Upper lobe of right lung (tissue), 1 donor: ENCODE measurements around the gene POU3F1. TPM values are rescaled to one million over a fixed set of nuclear protein-coding genes. Genes with fewer than 3 reads are reported as not detected.

Source experiments
- ATAC-seq: fragments of 200-7000 bp; cut with Tn5 transposase; one replicate; pipeline ENCODE4 v1.9.1; 2020; ENCODE audit warnings: mild to moderate bottlenecking, moderate library complexity
- DNase-seq: peaks from one replicate; pipeline ENCODE4 v3.0.0-alpha.2; 2020
- H3K27ac ChIP-seq: fragments of 200-600 bp; one replicate; pipeline ENCODE4 v1.8.0; 2022
- H3K27me3 ChIP-seq: fragments of 200-600 bp; one replicate; pipeline ENCODE4 v1.8.0; 2022; ENCODE audit warnings: mild to moderate bottlenecking
- H3K36me3 ChIP-seq: fragments of 200-600 bp; one replicate; pipeline ENCODE4 v1.8.0; 2022
- H3K4me1 ChIP-seq: fragments of 200-600 bp; one replicate; pipeline ENCODE4 v1.8.0; 2022
- H3K4me3 ChIP-seq: fragments of 200-600 bp; one replicate; pipeline ENCODE4 v1.8.0; 2022; ENCODE audit warnings: mild to moderate bottlenecking
- H3K9me3 ChIP-seq: fragments of 200-600 bp; one replicate; pipeline ENCODE4 v1.8.0; 2022
- intact Hi-C: fragments of 100-400 bp; cut with DNase I; formaldehyde crosslinking; loops from one replicate; pipeline ENCODE4 v1.11.0; 2022
- total RNA-seq: library from RNA; stranded (reverse); fragmentation: NEBNext Ultra II Directional; extraction: Animal tissue kit (Norgen Biotek cat#: 25700); gene quantifications from one replicate; pipeline ENCODE4 v1.2.1, GENCODE V29; 2021
- TF ChIP-seq, protein P1 (sequence below): fragments of 200-600 bp; IDR thresholded peaks from one replicate; pipeline ENCODE4 v1.8.0; 2022; ENCODE audit warnings: antibody characterized with exemption
- donor health status: DM: no; HTN: yes; CAD: no; lungs with severe emphysema.

POU3F1 gene
- total RNA-seq, 1 donor from 2014 or later, result not detected

DNA sequence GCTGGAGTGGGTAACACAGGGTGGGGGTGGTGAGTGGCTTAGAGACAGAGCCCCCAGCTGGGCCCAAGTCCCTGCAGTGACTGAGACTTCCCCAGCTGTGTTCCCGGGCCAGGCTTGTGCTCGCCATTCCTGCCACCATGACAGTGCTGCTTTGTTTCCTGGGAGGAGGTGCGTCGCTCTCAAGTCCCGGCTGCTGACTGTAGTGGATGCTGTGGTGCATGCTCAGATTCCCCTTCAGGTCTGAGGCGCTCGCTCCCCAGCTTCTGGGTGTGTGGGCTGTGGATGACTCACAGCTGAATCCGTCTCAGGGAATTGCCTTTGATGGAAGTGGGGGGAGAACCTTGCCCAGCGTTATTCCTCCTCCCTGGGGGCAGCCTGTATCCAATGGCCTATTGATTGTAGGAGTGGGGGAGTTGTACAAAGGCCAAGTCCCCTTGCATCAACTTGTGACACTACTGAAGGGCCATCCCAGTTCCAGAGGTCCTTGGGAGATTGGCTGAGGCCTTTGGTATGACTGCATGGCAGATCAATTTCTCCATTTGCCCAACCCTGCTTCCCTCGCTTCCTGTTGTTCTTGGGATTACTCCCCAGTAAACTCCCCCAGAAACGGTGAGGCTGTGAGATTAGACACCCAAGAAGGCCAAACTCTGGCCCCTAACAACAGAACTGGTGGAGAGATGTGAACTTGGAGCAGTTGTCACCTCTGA, 17.8 kb upstream of the POU3F1 start:
- DNase-seq (no peak), ATAC-seq (no peak)
- Histone ChIP-seq H3K9me3 (no peaks in the 10 kb centered on the region), H3K27ac (no peak overlapping the region), H3K4me1 (no peaks in the 10 kb centered on the region), H3K4me3 (no peak overlapping the region), H3K27me3 (no peaks in the 10 kb centered on the region), H3K36me3 (no peaks in the 10 kb centered on the region)
- intact Hi-C loops, result no loop called here
- TF ChIP-seq, protein P1, sequence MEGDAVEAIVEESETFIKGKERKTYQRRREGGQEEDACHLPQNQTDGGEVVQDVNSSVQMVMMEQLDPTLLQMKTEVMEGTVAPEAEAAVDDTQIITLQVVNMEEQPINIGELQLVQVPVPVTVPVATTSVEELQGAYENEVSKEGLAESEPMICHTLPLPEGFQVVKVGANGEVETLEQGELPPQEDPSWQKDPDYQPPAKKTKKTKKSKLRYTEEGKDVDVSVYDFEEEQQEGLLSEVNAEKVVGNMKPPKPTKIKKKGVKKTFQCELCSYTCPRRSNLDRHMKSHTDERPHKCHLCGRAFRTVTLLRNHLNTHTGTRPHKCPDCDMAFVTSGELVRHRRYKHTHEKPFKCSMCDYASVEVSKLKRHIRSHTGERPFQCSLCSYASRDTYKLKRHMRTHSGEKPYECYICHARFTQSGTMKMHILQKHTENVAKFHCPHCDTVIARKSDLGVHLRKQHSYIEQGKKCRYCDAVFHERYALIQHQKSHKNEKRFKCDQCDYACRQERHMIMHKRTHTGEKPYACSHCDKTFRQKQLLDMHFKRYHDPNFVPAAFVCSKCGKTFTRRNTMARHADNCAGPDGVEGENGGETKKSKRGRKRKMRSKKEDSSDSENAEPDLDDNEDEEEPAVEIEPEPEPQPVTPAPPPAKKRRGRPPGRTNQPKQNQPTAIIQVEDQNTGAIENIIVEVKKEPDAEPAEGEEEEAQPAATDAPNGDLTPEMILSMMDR, result no peak

DNA sequence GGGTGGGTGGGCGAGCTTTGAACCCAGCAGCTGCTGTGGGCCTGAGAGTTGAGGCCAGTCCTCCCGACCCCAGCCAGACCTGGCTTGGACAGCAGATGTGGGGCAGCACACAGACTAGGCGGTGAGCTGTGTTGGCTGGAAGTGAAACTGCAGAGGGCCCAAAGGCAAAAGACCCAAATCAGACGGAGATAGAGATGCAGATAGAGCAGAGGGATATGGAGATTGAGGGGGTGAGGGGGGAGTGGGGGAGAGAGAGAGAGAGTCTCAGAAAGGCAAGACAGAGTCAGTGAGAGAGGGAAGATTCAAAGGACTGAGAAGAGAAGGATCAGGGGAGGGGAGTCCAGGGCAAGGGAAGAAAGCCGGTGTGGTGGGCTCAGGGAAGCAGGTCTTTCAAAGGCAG, 17.0 kb upstream of the POU3F1 start:
- no peak for DNase-seq

DNA sequence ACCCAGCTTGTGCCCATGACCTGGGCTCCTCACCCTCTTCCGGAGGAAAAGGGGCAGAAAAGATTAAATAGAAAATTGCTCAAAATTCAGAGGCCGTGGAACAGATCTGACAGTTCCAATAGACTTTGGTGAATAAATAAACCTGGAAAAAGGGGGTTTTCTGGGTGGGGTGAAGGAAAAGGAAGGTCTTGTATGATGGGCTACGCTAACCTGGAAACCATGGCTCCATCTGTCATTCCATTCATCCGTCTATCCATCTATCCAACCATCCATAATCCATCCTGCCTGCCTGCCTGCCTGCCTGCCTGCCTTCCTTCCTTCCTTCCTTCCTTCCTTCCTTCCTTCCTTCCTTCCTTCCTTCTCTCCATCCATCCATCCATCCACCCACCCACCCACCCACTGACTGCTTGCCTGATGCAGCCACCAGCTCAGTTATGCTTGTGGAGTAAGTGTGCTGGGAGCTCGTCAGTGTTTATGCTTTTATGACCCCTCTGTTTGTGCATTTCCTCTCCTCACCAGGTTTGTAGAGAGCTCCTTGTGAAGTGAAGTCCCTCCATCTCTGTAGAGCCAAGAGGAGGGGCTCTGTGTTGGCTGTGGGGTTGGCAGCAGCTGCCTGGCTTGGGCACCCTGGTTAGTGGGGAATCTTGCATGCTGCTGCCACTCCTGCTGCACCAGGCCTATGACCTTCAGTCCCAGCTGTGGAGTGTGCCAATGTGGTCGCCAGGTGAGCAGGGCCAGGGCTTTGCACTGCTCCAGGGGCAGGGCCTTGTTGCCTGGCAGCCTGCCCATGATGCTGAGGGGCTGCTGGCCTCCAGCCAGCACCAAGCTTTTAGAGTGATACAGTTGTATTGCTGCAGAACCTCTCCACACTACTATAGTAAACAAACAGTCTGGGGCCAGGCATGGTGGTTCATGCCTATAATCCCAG, 16.0 kb upstream of the POU3F1 start:
- H3K4me1 ChIP-seq, result no peaks in the 10 kb centered on the region
- TF ChIP-seq, protein P1, result no peak
- DNase-seq (no peak), ATAC-seq (no peak)
- intact Hi-C loops, result no loop called here
- no peak overlapping the region for H3K27ac ChIP-seq
- no peaks in the 10 kb centered on the region for H3K36me3 ChIP-seq
- no peaks in the 10 kb centered on the region for H3K27me3 ChIP-seq
- H3K9me3 ChIP-seq, result no peaks in the 10 kb centered on the region
- H3K4me3 ChIP-seq, result no peak overlapping the region

More for the DNA sequence above, 17.0 kb upstream of the POU3F1 start:
- Histone ChIP-seq H3K4me1 (no peaks in the 10 kb centered on the region), H3K27me3 (no peaks in the 10 kb centered on the region), H3K4me3 (no peak overlapping the region), H3K36me3 (no peaks in the 10 kb centered on the region), H3K27ac (no peak overlapping the region), H3K9me3 (no peaks in the 10 kb centered on the region)
- intact Hi-C loops, result no loop called here
- TF ChIP-seq, protein P1, result no peak
- no peak for ATAC-seq

DNA sequence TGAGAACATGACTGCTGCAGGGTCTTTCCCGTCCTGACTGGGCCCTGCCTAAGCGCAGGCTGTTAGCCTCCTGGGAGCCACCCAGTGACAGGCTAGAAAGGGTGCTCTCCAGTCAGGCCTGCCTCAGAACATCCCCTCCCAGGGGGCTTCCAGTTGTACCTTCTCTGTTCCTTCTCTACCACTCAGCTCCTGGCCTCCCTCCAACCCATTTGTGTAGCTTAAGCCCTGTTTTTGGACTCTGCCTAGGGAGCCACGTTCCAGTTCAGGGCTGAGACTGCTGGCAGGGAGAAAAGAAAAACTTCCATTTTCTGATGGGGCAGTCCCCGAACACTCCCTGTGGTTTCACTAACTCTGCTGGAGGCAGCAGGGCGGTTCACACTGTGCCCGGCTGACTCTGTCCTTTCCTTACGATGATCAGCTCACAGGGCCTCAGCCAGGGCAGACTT, 15.3 kb upstream of the POU3F1 start:
- H3K4me3 ChIP-seq, result no peak overlapping the region
- no peaks in the 10 kb centered on the region for H3K36me3 ChIP-seq
- no peaks in the 10 kb centered on the region for H3K27me3 ChIP-seq
- no peak for ATAC-seq
- no peak for DNase-seq
- intact Hi-C loops, result no loop called here
- H3K9me3 ChIP-seq, result no peaks in the 10 kb centered on the region
- H3K4me1 ChIP-seq, result no peaks in the 10 kb centered on the region
- no peak overlapping the region for H3K27ac ChIP-seq
- TF ChIP-seq, protein P1, result no peak

DNA sequence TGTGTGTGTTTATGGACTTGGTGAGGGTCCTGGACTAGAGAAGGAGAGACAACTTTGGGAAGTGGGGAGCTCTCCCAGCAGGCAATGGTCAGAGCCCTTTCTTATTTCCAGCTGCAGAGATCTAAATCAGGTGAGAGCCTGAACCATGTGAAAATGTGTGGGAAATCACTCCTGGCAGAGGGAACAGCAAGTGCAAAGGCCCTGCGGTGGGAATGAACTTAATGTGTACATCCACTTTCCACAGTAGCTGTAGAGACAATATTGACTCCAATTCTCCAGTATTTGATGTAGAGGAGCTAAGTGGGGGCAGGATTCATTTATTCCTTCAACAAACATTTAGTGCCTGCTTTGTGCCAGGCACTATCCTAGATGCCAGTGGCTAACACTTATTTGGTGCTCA, 14.7 kb upstream of the POU3F1 start:
- Histone ChIP-seq H3K4me3 (no peak overlapping the region), H3K27me3 (no peaks in the 10 kb centered on the region), H3K4me1 (no peaks in the 10 kb centered on the region), H3K9me3 (no peaks in the 10 kb centered on the region), H3K27ac (no peak overlapping the region), H3K36me3 (no peaks in the 10 kb centered on the region)
- DNase-seq (no peak), ATAC-seq (no peak)
- intact Hi-C loops, result no loop called here
- TF ChIP-seq, protein P1, result no peak
